HPDE6-E6E7 (cell line): Measurements from ENCODE around the gene RAI1.

Source experiments
- DNase-seq: peaks from one replicate; pipeline ENCODE4 v3.0.0; 2011; ENCODE audit warnings: missing footprints; ENCODE audit errors: extremely low spot score

The RAI1 gene

GRCh38 chr17:17730250-17730935 lies 49.1 kb downstream of the RAI1 start:
- no peak for DNase-seq

GRCh38 chr17:17732444-17732843 lies 51.2 kb downstream of the RAI1 start:
- no peak for DNase-seq

- DNase-seq, result no peak
Measured at GRCh38 chr17:17732892-17733670, 51.8 kb downstream of the RAI1 start.

GRCh38 chr17:17736205-17737183 lies 55.2 kb downstream of the RAI1 start:
- DNase-seq, result no peak

- DNase-seq, result peak; percentile 72
Measured at GRCh38 chr17:17737961-17738894, 57.0 kb downstream of the RAI1 start.

- DNase-seq, result no peak
Measured at GRCh38 chr17:17738901-17739300, 57.6 kb downstream of the RAI1 start.

- no peak for DNase-seq
Measured at GRCh38 chr17:17739388-17740066, 58.3 kb downstream of the RAI1 start.

GRCh38 chr17:17740615-17741348 lies 59.5 kb downstream of the RAI1 start:
- DNase-seq, result no peak

GRCh38 chr17:17741349-17742023 lies 60.2 kb downstream of the RAI1 start:
- DNase-seq, result no peak

GRCh38 chr17:17742133-17742621 lies 60.9 kb downstream of the RAI1 start:
- no peak for DNase-seq

- DNase-seq, result no peak
Measured at GRCh38 chr17:17742688-17743390, 61.6 kb downstream of the RAI1 start.

- DNase-seq, result no peak
Measured at GRCh38 chr17:17743391-17744112, 62.3 kb downstream of the RAI1 start.

GRCh38 chr17:17744116-17744515 lies 62.9 kb downstream of the RAI1 start:
- DNase-seq, result no peak

- no peak for DNase-seq
Measured at GRCh38 chr17:17745476-17746455, 64.5 kb downstream of the RAI1 start.

GRCh38 chr17:17748179-17748578 lies 66.9 kb downstream of the RAI1 start:
- DNase-seq, result no peak

- DNase-seq, result no peak
Measured at GRCh38 chr17:17748604-17749003, 67.3 kb downstream of the RAI1 start.
